GM18498 (cell line): Measurements from ENCODE around the gene SHANK2.

Experiments
- ATAC-seq: cut with Tn5 transposase; IDR thresholded peaks from one replicate; pipeline ENCODE4 v1.9.1; 2021; ENCODE audit warnings: mild to moderate bottlenecking, moderate library complexity; ENCODE audit not compliant: unreplicated experiment

Gene SHANK2

DNA sequence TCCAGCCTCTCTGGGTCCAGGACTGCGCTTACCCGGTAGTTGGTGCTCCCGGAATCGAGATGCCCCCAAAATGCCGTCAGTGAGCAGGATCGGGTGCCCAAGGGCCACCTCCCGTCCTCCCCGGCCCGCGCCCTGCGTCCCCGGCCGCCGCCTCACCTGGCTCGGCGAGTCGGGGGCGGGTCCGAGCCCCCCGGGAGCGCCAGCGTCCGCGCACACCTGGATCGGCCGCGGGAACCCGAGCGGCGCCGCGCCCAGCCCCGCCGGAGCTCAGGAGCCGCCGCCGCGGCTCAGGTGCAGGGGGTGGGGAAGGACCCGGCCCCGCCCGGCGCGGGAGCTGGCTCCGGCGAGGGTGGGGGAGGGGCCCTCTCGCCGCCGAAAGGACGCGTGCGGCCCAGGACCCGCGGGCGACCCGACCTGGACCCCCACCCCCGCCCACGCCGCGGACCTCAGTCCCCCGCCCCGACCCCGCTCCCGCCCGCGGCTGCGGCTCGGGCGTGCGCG, at the start of gene SHANK2:
TSS of gene SHANK2 (minus strand) at position 309 of the 501 bp plus-strand sequence. CDS start 105,251 bp downstream, outside the sequence.
- no peak for ATAC-seq

DNA sequence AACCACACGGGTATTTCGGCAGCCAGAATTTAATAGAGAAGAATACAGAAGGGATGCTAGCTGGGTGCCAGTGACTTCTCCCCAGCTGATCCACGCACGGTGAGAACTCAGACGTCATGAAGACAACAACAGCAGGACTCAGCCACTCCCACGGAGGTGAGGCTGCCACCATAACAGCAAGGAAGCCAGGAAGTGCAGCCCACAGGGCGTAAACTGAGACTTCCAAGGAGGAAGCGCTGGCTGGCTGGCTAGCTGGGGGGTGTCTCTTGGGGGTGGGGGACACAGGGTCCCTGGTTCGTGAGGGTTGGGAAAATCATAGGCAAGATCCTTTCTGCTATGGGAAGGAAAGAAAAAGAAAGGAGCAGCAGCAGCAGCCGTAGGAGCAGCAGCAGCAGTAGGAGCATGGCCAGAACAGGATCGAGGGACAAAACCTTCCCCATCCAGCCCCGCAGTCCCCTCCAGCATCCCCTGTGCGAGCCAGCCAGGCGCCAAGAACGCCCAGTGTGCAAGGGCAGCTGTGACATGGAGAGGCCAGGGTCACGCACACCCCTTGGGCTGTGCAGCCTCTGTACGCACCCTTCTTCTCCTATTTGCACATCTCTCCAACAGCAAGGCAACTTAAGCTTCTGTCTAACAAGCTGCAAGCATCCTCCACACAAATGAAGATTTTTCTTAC, 49.6 kb upstream of the SHANK2 start:
- ATAC-seq, result no peak

DNA sequence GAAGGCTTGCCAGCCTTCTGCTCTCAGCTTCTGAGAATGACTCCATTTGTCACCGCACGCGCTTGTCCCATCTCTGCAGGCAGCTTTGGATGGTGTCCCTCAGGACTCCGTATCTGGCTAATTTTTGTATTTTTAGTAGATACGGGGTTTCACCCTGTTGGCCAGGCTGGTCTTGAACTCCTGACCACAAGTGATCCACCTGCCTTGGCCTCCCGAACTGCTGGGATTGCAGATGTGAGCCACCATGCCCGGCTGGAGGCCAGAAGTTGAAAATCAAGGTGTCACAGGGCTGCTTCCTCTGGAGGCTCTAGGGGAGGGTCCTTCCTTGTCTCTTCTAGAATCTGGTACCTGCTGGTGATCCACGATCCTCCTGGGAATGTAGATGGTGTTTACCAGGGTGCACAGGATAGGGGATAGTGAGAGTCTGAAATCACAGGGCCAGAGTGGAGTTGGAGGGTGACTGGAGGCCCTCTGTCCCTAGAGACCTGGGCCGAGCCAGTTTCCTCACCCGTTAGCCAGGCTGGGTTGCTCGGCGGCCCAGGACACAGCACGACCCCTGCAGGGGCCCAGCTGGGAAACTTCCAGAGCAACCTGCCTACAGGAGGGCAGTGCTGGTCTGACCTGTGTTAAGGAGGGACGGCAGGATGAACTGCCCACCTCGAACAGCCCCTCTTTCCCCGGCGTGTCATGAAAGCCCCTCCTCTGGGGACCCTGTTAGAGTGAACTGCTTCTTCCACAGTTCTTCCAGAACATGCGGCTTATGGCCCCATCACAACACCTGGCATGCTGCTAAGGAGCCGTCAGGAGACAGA, 48.9 kb upstream of the SHANK2 start:
- ATAC-seq, result no peak

DNA sequence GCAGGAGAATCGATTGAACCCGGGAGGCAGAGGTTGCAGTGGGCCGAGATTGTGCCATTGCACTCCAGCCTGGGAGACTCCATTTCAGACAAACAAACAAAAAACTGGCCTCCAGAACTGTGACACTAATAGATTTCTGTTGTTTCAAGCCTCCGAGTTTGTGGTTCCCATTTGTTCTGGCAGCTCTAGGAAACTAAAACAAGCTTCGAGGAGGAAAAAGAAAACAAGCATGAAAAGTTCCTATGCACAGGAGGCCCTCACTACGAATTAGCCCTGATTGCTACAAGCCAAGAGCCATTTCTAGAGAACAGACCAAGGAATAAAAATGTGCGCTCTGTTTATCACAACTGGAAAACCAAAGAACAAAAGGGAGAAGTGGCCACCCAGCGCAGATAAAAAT, 47.8 kb upstream of the SHANK2 start:
- ATAC-seq, result no peak

DNA sequence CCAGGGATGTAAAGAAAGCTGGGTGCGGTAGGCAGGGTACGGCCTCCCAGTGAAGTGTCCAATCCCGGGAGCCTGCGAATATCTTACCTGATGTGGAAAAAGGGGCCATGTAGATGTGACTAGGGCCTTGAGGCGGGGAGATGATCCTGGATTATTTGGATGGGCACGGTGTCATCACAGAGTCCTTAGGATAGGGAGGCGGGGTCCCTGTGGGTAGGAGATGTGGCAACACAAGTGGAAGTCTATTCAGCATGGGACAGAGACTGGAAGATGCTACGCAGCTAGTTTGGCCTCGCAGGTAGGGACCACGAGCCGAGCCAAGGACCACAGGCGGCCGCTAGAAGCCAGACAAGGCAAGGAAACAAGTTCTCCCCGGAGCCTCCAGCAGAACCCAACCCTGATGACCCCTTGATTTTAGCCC, 46.4 kb upstream of the SHANK2 start:
- ATAC-seq, result no peak

DNA sequence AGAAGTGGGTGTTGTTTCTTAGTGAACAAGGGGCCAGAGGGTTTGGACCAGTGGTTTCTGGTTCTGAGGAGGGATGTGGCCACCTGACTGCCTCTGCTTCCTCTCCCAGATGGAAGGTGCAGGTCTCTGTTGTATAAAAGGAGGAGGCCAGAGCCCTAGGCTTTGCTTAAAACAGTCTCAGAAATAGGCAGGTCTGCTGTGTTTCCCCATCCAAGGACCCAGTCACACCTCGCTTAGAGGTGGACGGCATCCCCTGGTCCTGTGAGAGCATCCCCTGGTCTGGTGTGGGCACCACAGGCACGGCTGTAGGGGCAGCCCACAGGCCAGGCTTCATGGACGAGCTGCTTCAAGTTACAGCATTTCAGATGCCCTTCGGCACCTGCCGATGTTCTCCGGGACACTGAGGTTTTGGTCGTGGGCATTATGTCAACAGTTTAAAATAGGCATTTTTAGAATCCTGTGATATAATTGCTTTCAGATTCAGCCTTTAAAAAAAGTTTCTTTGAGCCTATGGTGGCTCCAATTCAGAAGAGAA, 45.7 kb upstream of the SHANK2 start:
- ATAC-seq, result no peak

DNA sequence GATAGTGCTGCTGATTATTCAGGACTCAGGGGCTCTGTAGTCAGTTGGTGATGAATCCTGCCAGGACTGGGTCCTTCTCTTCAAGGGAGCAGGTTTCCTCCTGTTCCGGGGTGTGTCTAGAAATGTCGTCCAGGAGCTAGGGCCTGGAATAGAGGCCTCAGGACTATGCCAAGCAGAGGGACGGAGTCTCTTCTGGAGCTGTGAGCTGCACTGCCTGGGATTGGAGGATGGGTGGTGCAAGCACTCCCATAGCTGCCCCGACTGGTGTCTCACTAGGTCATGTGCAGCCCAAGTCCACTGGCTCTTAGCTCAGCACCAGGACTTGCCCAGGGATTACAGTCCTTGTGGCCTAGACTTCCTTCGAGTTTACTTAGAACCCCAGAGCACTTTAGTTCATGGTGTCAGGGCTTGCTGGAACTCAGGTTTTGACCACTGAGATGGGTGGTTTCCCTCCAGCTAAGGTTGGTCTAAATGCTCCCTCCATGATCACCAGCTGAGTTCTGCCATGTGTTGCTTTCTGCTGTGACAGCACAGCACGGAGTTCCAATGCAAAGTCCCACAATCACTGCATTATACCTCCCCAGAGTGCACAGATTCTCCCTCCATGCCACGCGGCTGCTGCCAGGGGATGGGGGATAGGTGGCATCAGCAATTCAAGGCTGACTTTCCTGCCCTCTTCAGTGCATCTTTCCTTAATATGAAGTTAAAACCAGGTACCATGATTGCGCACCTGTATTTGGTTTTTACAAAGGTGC, 42.6 kb upstream of the SHANK2 start:
- no peak for ATAC-seq

DNA sequence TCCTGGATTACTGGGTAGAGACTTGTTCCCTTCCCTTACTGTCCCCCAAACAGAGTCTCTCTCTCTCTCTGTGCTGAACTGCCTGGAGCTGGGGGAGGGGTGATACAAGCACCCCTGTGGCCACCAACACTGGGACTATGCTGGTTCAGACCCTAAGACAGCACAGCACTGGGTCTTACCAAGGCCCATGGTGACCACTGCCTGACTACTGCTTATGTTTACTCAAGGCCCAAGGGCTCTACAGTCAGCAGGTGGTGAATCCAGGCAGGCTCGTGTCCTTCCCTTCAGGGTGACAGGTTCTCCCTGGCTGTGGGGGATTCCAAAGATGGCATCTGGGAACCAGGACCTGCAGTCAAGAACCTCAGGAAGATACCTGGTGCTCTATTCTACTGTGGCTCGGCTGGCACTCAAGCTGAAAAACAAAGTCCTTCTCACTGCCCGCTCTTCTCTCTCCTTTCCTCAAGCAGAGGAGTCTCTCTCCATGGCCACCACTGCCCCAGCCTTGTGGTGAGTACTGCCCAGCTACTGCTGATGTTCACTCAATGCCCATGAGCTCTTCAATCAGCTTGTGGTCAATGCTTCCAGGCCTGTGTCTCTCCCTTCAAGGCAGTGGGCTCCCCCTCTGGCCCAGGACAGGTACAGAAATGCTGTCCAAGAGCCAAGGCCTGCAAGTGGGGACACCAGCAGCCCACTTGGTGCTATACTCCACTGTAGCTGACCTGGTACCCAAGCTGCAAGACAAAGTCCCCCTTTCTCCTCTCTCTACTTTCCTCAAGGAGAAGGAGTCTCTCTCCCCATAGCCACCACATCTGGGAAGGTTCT, 41.8 kb upstream of the SHANK2 start:
- ATAC-seq, result no peak

DNA sequence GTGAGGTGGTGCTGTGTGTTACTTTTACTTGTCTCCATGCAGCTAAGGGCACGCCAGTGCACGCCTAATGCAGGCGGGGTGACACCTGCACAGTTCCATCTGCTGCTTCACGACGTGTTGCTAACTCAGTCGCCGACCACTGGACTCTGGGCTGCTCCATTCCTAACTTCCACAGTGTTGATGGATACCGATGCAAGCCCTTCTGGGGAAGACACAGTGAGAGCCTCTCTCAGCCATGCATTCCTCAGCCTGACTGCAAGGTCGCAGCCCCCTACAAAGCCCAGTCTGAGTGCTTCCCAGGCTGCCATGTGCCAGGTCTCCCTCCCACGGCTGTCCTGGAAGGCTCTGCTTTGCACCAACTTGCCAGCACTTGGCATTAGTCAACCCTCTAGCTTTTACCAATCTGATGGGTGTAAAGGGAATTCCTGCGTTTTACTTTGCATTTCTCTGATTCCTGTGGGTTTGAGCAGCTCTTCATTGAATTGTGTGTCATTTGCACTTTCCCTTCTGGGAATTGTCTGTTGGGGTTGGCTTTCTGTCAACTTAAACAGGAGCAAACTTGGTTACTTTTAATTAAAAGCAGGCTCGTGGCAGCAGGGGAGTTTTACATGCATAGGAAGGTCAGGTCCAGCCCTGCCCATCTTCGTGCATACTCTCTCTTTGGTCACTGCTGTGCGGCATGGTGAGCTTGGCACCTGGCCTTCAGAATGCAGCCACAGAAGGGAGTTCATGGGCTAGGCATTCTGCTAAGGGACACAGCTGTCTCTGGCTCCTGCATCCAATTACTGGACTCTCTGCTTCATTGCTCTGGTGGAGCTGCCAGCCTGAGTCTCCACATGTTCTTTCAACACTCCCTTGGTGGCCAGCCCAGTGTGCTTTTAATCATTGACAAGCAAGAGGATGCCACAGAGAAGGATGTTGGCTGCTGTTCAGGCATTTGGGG, 34.6 kb upstream of the SHANK2 start:
- ATAC-seq, result no peak

DNA sequence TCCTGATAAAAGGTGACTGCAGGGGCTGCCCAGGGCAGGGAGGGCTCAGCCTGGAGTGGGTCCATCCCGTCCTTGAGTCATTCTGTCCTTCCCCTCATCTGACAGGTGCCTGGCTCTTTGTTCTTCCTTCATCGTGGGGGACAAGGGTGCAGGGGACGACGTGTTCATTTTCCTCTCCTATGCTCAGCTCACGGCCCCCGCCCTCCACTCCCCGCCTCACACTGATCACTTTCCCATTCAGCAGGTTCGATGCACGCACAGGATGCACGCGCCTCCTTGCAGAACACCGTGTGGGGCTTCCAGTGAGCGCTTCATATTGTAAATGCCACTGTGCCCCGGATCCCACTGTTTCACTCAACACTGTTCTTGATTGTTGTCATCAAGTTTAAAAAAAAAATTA, 32.7 kb upstream of the SHANK2 start:
- ATAC-seq, result no peak

DNA sequence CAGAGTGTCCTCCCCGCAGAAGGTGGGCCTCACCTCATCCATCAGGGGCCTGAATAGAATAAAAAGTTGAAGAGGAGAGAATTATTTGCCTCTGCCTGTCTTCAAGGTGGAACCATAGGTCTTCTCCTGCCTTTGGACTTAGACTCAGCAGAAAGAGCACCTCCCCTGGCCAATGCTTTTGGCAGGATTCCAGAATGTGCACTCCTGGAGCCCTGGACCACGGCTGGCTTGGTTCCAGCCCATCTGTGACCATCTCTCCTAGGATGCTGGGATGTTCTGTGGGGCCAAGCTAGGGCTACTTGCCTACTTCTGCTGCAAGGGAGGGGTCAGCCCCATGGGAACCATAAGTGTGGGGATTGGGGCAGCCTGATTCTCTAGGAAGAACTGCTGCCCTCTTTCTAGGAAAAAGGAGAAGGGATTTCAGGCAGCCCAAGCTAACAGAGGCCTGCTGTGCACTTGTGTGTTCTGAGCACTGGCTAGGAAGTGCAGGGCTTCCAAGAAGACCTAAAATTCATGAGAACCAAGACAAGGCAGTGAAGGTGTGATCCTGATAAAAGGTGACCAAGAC, 32.2 kb upstream of the SHANK2 start:
- ATAC-seq, result no peak

DNA sequence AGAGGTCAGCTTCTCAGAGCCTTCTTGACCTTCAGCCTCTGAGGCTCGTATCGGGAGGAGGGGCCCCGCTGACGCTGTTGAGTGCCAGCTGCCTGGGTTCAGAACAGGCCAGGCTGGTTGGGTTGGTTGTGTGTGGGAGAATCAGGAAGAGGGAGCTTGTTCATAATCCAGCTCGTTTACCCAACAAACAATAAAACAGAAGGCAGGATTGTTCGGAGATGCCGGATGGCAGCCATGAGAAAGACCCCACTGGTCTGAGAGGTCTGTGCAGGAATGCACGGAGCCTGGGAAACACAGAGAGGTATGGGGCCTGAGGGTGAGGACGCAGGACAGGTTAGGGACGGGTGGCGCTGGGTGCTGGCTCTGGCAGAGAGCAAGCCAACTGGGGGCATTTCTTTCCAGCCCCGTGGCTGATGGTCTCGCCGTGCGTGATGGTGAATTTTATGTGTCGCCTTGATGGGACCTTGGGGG, 31.6 kb upstream of the SHANK2 start:
- no peak for ATAC-seq

DNA sequence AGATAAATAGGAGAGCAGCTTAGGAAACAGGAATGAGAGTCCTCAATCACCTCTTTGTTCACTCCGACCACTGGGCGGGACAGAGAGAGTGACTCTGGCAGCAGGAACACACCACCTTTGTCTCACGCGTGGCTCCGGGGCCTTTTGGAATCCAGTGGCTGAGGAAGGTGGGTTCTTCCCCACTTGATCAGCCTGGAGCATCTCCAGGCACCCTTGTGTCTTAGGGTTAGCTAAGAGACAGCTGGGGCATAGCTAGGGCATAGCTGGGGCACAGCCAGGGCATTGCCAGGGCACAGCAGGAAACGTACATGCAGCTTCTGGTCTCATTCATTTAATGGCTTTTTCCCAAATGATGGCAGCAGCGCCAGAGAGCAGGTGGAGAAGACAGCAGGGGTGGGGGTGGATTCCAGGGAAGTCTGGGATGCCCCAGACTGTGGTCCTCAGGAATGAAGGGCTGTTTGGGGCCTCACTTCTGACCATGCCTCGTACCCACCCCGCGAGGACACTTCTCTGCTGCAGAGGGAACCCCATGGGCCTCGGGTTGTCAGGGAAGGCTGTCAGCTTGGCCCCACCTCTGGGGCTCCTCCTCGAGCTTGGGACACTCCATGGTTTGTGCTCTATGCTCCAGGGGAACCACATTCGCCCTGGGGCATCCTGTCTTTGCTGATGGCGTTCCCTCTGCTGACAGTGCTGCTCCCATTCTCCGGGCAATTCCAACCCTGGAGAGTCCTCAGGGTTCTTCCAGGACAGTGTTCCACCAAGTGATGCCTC, 30.4 kb upstream of the SHANK2 start:
- ATAC-seq, result no peak

DNA sequence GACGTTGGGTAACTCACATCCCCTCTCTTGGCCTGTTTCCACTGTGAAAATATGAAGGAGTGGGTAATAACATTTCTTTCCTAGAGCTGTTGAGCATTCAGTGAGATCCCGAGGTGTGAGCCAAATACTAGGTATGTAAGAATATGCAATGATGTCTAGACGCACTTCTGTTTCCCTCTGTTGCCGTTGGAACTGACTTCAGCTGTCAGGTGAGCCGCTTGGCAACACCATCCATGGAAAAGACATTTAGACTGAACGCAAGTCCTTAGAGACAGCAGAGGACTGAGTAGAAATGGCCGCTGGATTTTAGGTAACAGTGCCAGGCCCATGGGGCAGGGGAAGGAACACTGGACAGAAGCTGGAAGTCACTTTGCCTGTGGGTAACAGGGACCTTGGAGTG, 29.5 kb upstream of the SHANK2 start:
- ATAC-seq, result no peak

DNA sequence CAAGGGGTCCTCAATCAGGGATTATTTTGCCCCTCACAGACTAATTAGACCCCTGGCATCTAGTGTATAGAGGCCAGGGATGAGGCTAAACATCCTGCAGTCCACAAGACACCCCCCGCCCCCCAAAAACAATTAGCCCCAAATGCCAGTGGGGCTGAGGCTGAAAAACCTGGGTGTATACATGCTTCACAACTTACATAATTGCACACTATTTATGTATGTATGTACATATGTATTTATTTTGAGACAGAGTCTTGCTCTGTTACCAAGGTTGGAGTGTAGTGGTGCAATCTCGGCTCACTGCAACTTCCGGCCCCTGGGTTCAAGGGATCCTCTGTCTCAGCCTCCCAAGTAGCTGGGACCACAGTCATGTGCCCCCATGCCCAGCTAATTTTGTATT, 28.8 kb upstream of the SHANK2 start:
- ATAC-seq, result no peak

DNA sequence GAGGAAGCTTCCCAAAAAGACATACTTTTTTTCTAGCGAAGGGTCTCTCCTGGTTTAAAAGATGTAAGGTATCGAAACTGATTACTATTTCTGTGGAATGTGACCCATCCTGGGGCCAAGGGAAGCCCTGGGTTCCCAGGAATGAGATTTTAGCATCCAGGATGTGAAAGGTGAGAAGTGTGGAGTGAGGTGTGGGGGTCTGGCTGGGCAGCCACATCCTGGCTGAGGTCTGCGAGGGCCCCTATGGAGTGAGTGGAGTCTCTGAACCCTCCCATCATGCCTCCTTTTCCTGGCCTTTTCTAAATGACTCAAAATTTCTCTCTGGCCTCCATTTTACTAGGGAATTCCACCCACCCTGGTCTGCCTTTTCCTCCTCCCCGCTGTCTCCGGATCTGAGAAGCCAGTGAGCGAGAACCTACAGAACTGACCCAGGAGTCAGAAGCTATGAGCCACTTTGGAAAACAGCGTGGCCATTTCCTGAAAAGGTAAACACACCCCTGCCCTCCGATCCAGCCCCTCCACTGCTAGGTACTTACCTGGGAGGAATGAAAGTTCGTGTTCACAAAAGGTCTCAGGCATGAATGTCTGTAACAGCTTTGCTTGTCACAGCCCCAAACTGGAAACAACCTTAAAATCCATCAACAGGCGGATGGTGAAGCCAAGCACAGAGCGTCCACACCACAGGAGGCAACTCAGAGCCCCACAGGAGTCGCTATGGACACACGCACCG, 27.7 kb upstream of the SHANK2 start:
- ATAC-seq, result no peak

DNA sequence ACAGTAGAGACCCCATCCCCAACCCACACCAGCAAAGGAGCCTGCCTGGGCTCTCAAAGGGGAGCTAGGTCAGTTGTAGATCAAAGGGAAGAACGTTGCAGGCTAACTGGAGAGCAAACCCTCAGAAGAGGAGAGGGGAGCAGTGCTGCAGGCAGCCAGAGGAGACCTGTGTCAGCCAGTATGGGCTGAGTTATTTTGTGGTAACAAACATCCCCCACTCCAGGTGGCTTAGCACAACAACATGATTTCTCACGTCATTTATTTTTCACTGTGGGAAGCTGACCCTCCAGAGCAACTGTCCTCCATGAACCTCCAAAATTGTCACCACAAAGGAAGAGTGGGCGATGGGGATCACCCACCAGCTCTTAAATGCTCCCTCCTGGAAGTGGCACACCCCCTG, 19.8 kb upstream of the SHANK2 start:
- ATAC-seq, result no peak
